ENCODE results near the gene FSTL3. TPM values are rescaled to one million over a fixed set of nuclear protein-coding genes. Genes with fewer than 3 reads are reported as not detected.
A peak's percentile ranks its signal among the peaks of the same experiment; 100 is the strongest.

The FSTL3 gene
- total RNA-seq, 5 donors from 2014 or later (not counting 1 experiment from before 2014, with no cell fraction given) = 2.0 to 5.3 (median 4.1) TPM

- POLR2A ChIA-PET = interaction anchor here in 1 of 2 donors (0.5 kb wide), 1 partner anchor 736 kb away, joined by 4 read pairs; no protein-coding TSS in a partner anchor
These were observed 1.0 kb downstream of the FSTL3 start for GRCh38 chr19:677201-677600.

GRCh38 chr19:677601-678436, 1.6 kb downstream of the FSTL3 start:
- ATAC-seq (replicated peaks in 1 of 4) (no peak), DNase-seq (no peak)
- no peak overlapping the region for H3K27ac Mint-ChIP-seq
- no peaks in the 10 kb centered on the region for H3K9me3 ChIP-seq
- no peak overlapping the region for H3K27ac ChIP-seq (ENCODE audit: low read length)
- POLR2A ChIA-PET = interaction anchor here in 1 of 2 donors (0.5 kb wide), 2 partner anchors 668 to 735 kb away, joined by 4 to 6 read pairs; no protein-coding TSS in a partner anchor
- H3K9me3 Mint-ChIP-seq = no peaks in the 10 kb centered on the region
- CTCF ChIA-PET = interaction anchor here in 1 of 2 donors (1.0 kb wide), 1 partner anchor 44 kb away, joined by 3 read pairs; the partner anchor contains the start of gene POLRMT
- 70% methylated on average over 18 of the region's 22 CpGs for WGBS (ENCODE audit: insufficient coverage)
- H3K4me3 Mint-ChIP-seq = peak overlapping the region; percentile 21 to 42 (median 37)
- no peak overlapping the region for H3K4me3 ChIP-seq (ENCODE audit: control insufficient read depth in 1 of 2, extremely low read depth in 1 of 2, low read length in 1 of 2)
- H3K27me3 Mint-ChIP-seq = peaks cover 13 to 24% of the 10 kb centered on the region in 2 donors
- H3K36me3 Mint-ChIP-seq = no peaks in the 10 kb centered on the region
- no peaks in the 10 kb centered on the region for H3K36me3 ChIP-seq (ENCODE audit: control insufficient read depth in 2 of 2, extremely low read depth in 1 of 2, insufficient read depth in 1 of 2, low read length in 1 of 2)
- peaks cover 0 to 53% of the 10 kb centered on the region in 2 experiments for H3K27me3 ChIP-seq (replicated peaks in 1 of 2; ENCODE audit: control insufficient read depth in 2 of 2, extremely low read depth in 1 of 2, insufficient read depth in 2 of 2, low read length in 1 of 2)
- peaks cover 5 to 31% of the 10 kb centered on the region in 2 experiments for H3K4me1 ChIP-seq (ENCODE audit: control insufficient read depth in 1 of 2, extremely low read depth in 1 of 2, insufficient read depth in 2 of 2, low read length in 2 of 2)
- peaks cover 9 to 11% (median 11%) of the 10 kb centered on the region in 3 donors for H3K4me1 Mint-ChIP-seq

More at GRCh38 chr19:677201-677600, 1.0 kb downstream of the FSTL3 start:
- peaks cover 9 to 11% (median 11%) of the 10 kb centered on the region in 3 donors for H3K4me1 Mint-ChIP-seq
- no peaks in the 10 kb centered on the region for H3K9me3 ChIP-seq
- H3K4me1 ChIP-seq (ENCODE audit: control insufficient read depth in 1 of 2, extremely low read depth in 1 of 2, insufficient read depth in 2 of 2, low read length in 2 of 2) = peaks cover 5 to 31% of the 10 kb centered on the region in 2 experiments
- H3K36me3 Mint-ChIP-seq = no peaks in the 10 kb centered on the region
- DNase-seq = no peak
- WGBS (ENCODE audit: insufficient coverage) = 32% methylated on average over 10 of the region's 15 CpGs
- peaks cover 13 to 24% of the 10 kb centered on the region in 2 donors for H3K27me3 Mint-ChIP-seq
- H3K27ac Mint-ChIP-seq = no peak overlapping the region
- H3K9me3 Mint-ChIP-seq = no peaks in the 10 kb centered on the region
- CTCF ChIA-PET = interaction anchor here in 1 of 2 donors (0.6 to 1.0 kb wide), 2 partner anchors 44 to 102 kb away, joined by 3 read pairs; partner anchors contain the start of gene POLRMT
- no peak overlapping the region for H3K4me3 ChIP-seq (ENCODE audit: control insufficient read depth in 1 of 2, extremely low read depth in 1 of 2, low read length in 1 of 2)
- no peak overlapping the region for H3K4me3 Mint-ChIP-seq
- H3K36me3 ChIP-seq (ENCODE audit: control insufficient read depth in 2 of 2, extremely low read depth in 1 of 2, insufficient read depth in 1 of 2, low read length in 1 of 2) = no peaks in the 10 kb centered on the region
- H3K27ac ChIP-seq (ENCODE audit: low read length) = no peak overlapping the region
- no peak for ATAC-seq (replicated peaks in 1 of 4)
- peaks cover 0 to 59% of the 10 kb centered on the region in 2 experiments for H3K27me3 ChIP-seq (replicated peaks in 1 of 2; ENCODE audit: control insufficient read depth in 2 of 2, extremely low read depth in 1 of 2, insufficient read depth in 2 of 2, low read length in 1 of 2)

- Histone ChIP-seq H3K4me1 (ENCODE audit: control insufficient read depth in 1 of 2, extremely low read depth in 1 of 2, insufficient read depth in 2 of 2, low read length in 2 of 2) (peaks cover 5 to 31% of the 10 kb centered on the region in 2 experiments), H3K9me3 (no peaks in the 10 kb centered on the region), H3K27me3 (replicated peaks in 1 of 2; ENCODE audit: control insufficient read depth in 2 of 2, extremely low read depth in 1 of 2, insufficient read depth in 2 of 2, low read length in 1 of 2) (peaks cover 0 to 42% of the 10 kb centered on the region in 2 experiments), H3K4me3 (ENCODE audit: control insufficient read depth in 1 of 2, extremely low read depth in 1 of 2, low read length in 1 of 2) (peak overlapping the region in 1 of 2 donors; percentile 66), H3K27ac (ENCODE audit: low read length) (no peak overlapping the region), H3K36me3 (ENCODE audit: control insufficient read depth in 2 of 2, extremely low read depth in 1 of 2, insufficient read depth in 1 of 2, low read length in 1 of 2) (no peaks in the 10 kb centered on the region)
- 97% methylated on average over 7 of the region's 16 CpGs for WGBS (ENCODE audit: insufficient coverage)
- Mint-ChIP-seq H3K4me3 (peak overlapping the region; percentile 63 to 73 (median 70)), H3K27ac (no peak overlapping the region), H3K9me3 (no peaks in the 10 kb centered on the region), H3K36me3 (no peaks in the 10 kb centered on the region), H3K4me1 (peaks cover 9 to 11% (median 11%) of the 10 kb centered on the region in 3 donors), H3K27me3 (peaks cover 9 to 18% of the 10 kb centered on the region in 2 donors)
- ChIA-PET POLR2A (no interaction called here), CTCF (interaction anchor here in 1 of 2 donors (0.5 kb wide), 1 partner anchor 11 kb away, joined by 3 read pairs; no protein-coding TSS in a partner anchor)
- ATAC-seq (replicated peaks in 1 of 4) (no peak), DNase-seq (no peak)
These were observed 2.7 kb downstream of the FSTL3 start for GRCh38 chr19:678791-679388.

GRCh38 chr19:679418-680286, 3.5 kb downstream of the FSTL3 start:
- Mint-ChIP-seq H3K4me1 (peaks cover 9 to 11% (median 11%) of the 10 kb centered on the region in 3 donors), H3K4me3 (peak overlapping the region; percentile 65 to 90 (median 70)), H3K9me3 (no peaks in the 10 kb centered on the region), H3K27me3 (peaks cover 6 to 17% of the 10 kb centered on the region in 2 donors), H3K36me3 (no peaks in the 10 kb centered on the region), H3K27ac (no peak overlapping the region)
- ChIA-PET POLR2A (no interaction called here), CTCF (interaction anchor here in 1 of 2 donors (0.5 to 0.7 kb wide), 2 partner anchors 12 to 993 kb away, joined by 3 to 4 read pairs; no protein-coding TSS in a partner anchor)
- WGBS (ENCODE audit: insufficient coverage) = 6% methylated on average over 69 of the region's 69 CpGs
- DNase-seq (peak in 13 of 35 experiments; percentile 16 to 49 (median 34)), ATAC-seq (replicated peaks in 1 of 4) (peak in 1 of 4 experiments; percentile 1)
- H3K36me3 ChIP-seq (ENCODE audit: control insufficient read depth in 2 of 2, extremely low read depth in 1 of 2, insufficient read depth in 1 of 2, low read length in 1 of 2) = no peaks in the 10 kb centered on the region
- peaks cover 0 to 34% of the 10 kb centered on the region in 2 experiments for H3K27me3 ChIP-seq (replicated peaks in 1 of 2; ENCODE audit: control insufficient read depth in 2 of 2, extremely low read depth in 1 of 2, insufficient read depth in 2 of 2, low read length in 1 of 2)
- H3K27ac ChIP-seq (ENCODE audit: low read length) = no peak overlapping the region
- H3K4me1 ChIP-seq (ENCODE audit: control insufficient read depth in 1 of 2, extremely low read depth in 1 of 2, insufficient read depth in 2 of 2, low read length in 2 of 2) = peaks cover 5 to 31% of the 10 kb centered on the region in 2 experiments
- H3K4me3 ChIP-seq (ENCODE audit: control insufficient read depth in 1 of 2, extremely low read depth in 1 of 2, low read length in 1 of 2) = peak overlapping the region; percentile 44 to 66
- no peaks in the 10 kb centered on the region for H3K9me3 ChIP-seq

- H3K4me3 Mint-ChIP-seq = peak overlapping the region; percentile 70 to 90 (median 89)
- Histone ChIP-seq H3K27me3 (replicated peaks in 1 of 2; ENCODE audit: control insufficient read depth in 2 of 2, extremely low read depth in 1 of 2, insufficient read depth in 2 of 2, low read length in 1 of 2) (peaks cover 0 to 26% of the 10 kb centered on the region in 2 experiments), H3K4me1 (ENCODE audit: control insufficient read depth in 1 of 2, extremely low read depth in 1 of 2, insufficient read depth in 2 of 2, low read length in 2 of 2) (peaks cover 5 to 31% of the 10 kb centered on the region in 2 experiments), H3K4me3 (ENCODE audit: control insufficient read depth in 1 of 2, extremely low read depth in 1 of 2, low read length in 1 of 2) (peak overlapping the region; percentile 59 to 64), H3K36me3 (ENCODE audit: control insufficient read depth in 2 of 2, extremely low read depth in 1 of 2, insufficient read depth in 1 of 2, low read length in 1 of 2) (no peaks in the 10 kb centered on the region), H3K9me3 (no peaks in the 10 kb centered on the region), H3K27ac (ENCODE audit: low read length) (peak overlapping the region; percentile 76)
- H3K36me3 Mint-ChIP-seq = no peaks in the 10 kb centered on the region
- peak; percentile 80 to 86 (median 83) for ATAC-seq (replicated peaks in 1 of 4)
- ChIA-PET CTCF (interaction anchor here (0.6 to 0.7 kb wide), 2 partner anchors 147 to 992 kb away, joined by 3 to 4 read pairs; partner anchors contain the start of gene AZU1 (in 1 of the 2)), POLR2A (interaction anchor here in 1 of 2 donors (0.5 to 1.0 kb wide), 2 partner anchors 20 to 595 kb away, joined by 7 to 8 read pairs; partner anchors contain the start of gene FAM174C)
- H3K27me3 Mint-ChIP-seq = peaks cover 0 to 10% of the 10 kb centered on the region in 2 donors
- H3K4me1 Mint-ChIP-seq = peaks cover 5 to 9% (median 7%) of the 10 kb centered on the region in 3 donors
- peak; percentile 96 to 100 (median 100) for DNase-seq
- H3K27ac Mint-ChIP-seq = peak overlapping the region; percentile 97 to 100
- WGBS (ENCODE audit: insufficient coverage) = under 1% methylated on average over 62 of the region's 70 CpGs
- H3K9me3 Mint-ChIP-seq = no peaks in the 10 kb centered on the region
These were observed 4.3 kb downstream of the FSTL3 start for GRCh38 chr19:680287-681028.

All from T-cell (primary cell).